IPS DF 4.7 (cell line): ENCODE data around the gene LAMA5.
A peak's percentile ranks its signal among the peaks of the same experiment; 100 is the strongest.

Experiments
- DNase-seq: peaks from one replicate; pipeline ENCODE4 v3.0.0-alpha.2; 2013; ENCODE audit warnings: low spot score; ENCODE audit errors: extremely low read depth

LAMA5 gene

GRCh38 chr20:62303340-62304226, 63.5 kb downstream of the LAMA5 start:
- no peak for DNase-seq

DNA sequence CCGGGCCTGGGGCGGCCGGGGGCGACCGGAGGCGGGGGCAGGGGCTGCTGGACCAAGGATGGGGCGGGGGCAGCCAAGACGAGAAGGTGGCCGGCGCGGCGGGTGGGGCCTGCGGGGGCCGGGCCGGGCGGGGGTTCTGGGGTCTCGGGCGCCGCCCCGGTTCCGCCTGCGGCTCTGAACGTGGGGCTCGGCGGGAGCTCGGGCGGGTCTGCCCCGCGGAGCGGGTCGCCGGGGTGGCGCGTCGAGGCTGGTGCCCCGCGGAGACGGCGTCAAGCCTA, 64.1 kb downstream of the LAMA5 start:
- DNase-seq, result no peak

DNA sequence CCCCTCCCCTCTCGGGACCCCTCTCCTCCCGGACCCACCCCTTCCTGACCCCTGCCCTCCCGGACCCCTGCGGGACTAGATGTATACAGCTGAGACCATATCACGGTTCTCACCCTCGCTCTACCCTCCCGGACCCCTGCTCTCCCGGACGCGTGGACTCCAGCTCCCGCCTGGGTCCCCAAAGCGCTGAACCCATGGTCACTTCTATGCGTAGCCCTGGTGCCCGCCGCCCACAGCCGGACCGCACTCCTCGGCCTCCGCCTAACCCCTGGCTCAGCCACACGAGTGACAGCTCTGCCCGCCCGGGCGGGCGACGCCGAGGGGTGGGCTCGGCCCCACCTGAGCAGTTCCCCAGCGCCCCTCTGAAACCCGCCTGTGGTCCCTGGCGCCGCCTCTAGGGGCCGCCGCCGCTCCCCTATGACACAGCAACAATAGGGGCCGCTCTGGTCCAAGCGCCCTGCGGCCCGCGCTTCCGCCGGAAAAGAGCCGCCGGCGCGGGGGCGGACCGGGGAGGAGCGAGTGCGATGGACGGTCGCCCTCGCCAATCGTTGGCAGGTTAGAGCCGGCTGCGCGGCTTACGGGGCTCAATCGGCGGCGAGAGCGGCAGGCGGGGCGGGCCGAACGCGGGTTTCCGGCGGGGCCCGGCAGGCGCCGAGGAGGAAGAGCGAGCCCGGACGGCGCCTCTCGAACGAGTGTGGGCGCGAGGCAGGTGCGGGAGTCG, 64.6 kb downstream of the LAMA5 start, which contains the start of gene ADRM1:
ADRM1 (plus strand) TSS at position 657 of the 721 bp plus-strand sequence. CDS start 572 bp downstream, outside the sequence.
- DNase-seq, result peak; percentile 33

- DNase-seq, result peak; percentile 60
Observed at GRCh38 chr20:62301773-62302340, 65.3 kb downstream of the LAMA5 start.

GRCh38 chr20:62301111-62301668, 65.9 kb downstream of the LAMA5 start:
- DNase-seq, result no peak

DNA sequence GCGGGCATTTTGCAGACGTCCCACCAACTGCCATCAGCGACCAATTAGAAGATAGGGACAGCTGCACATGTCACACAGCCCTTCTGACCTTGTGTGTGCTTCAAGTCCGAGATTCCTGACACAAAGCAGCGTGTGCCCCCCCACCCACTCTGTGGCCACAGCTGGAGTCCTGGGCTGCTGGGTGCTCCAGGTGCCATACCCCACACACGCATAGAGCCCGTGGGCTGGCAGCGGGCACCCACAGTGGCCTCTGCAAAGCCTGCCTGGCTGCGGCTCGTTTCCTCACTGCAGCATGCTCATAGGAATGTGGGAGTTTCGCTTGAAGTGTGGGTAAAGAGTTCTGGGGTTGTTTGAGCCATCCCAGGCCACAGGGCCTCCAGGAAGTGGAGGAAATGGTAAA, 66.8 kb downstream of the LAMA5 start:
- no peak for DNase-seq

- DNase-seq, result no peak
Observed at GRCh38 chr20:62299666-62300236, 67.4 kb downstream of the LAMA5 start.

GRCh38 chr20:62298577-62299249, 68.4 kb downstream of the LAMA5 start:
- DNase-seq, result no peak

DNA sequence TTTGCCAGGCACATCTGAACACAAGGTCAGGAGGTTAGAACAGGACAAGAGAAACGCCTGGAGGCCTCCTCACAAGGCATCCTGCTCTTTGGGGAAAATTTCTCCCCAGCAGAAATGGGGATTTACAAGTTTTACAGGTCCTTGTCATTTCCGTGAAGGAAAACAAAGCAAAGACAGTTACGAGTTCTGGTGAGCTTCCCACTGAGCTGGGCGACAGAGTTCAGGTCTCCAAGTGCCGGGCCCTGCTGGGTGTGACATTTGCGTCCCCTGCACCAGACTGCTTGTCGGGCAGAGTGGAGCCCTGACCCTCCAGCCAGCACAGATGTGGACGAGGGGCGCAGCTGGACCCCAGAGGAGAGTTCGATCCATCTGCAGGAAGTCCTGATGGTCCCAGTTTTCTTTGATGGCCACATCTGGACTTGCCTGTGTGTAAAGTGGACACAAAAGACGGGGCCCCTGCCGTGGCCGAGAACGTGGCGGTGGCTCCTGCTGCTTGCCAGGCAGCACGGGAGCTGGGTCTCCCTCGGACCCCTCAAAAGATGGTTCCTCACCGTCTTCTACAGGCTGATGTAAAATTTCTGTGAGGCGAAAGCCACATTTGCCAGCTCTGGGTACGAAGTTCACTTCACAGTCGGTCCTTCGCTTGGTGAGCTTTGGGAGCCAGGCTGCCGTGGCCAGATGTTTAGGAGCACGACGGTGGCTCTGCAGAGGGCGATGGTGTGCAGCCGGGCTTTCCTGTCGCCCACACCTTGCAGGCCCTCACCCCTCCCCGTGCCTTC, 69.5 kb downstream of the LAMA5 start:
- DNase-seq, result no peak

DNA sequence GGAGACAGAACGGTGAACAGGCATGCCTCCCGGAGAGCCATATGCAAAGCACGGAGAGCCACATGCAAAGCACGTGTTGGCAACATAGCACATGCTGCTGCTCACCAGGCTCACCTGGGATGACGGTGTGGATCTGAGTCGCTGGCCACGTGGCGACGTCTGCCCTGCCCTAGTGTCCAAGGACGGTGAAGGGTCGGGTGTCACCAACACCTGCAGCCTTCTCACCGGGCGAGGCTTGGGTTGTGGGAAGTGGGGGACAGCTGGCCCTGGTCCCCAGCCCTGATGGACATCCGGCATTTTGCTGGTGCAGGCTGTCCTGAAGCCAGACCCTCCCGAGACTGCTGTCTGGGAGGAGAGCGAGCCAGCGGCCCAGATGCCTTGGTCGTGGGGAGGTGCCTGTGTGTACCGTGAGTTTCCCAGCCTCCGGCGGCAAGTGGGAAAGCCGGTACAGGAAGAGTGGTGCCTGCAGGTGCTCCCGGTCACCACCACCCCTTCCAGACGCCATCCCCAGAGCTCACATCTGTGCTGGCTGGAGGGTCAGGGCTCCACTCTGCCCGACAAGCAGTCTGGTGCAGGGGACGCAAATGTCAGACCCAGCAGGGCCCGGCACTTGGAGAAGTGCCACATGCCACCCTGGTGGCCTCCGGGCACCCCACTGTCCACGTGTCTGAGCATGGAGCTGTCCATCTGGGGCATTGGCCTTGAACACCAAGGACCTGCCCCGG, 70.2 kb downstream of the LAMA5 start:
- DNase-seq, result no peak

DNA sequence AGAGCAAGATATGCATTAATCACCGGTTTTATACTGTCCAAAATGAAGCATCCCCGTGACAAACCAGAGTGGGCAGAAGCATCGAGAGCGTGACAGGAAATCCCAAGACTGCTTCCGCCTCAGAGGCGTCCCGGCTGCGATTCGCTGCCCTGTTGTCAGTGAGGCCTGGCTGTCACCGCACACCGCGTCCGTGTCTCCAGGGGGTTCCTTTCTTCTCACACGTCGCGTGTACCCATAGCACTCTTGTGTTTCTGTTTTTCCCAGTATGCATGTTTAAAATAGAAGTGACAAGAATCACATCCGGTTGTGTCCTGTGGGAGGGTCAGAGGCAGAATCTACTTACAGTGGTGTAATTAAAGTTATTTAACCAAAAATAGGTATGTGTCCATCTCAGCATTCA, 72.6 kb downstream of the LAMA5 start:
- DNase-seq, result no peak

DNA sequence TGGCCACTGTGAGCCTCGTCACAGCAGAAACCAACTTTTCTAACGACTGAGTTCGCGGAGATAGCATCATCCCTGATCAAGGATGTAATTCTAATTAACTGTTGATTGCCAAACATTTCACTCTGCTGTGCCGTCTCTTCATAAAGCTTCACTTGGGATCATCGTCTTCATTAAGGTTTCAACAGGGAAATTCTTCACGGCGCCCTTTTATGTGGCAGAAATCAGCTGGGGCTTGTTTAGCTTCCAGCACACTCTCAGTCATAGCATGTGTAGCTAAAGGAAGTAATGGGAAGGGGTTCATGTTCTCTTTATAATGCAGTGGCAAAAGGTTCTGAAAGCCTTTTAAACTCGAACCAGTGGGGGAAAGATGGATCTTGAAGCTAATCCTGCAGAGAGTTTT, 73.2 kb downstream of the LAMA5 start:
- no peak for DNase-seq

- no peak for DNase-seq
Observed at GRCh38 chr20:62293111-62293784, 73.9 kb downstream of the LAMA5 start.

DNA sequence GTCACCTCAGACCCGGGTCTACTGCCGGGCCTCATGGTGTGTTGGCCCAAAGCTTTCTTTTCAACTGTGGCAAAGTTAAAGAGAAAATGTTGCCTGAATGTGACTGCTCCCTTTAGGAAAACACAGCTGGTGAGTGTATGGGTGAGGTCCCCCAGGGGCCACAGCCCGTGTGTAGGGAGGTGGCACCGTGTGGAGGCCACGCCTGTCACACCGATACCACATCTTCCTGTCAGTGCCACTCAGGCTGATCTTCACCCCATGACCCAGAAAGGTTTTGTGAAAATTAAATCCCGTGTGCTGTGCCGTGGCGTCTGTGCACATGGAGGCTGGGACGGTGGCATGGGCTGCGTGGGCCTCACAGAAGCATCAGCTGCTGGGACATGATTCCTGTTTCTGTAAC, 75.0 kb downstream of the LAMA5 start:
- DNase-seq, result no peak

- no peak for DNase-seq
Observed at GRCh38 chr20:62291251-62292066, 75.7 kb downstream of the LAMA5 start.

DNA sequence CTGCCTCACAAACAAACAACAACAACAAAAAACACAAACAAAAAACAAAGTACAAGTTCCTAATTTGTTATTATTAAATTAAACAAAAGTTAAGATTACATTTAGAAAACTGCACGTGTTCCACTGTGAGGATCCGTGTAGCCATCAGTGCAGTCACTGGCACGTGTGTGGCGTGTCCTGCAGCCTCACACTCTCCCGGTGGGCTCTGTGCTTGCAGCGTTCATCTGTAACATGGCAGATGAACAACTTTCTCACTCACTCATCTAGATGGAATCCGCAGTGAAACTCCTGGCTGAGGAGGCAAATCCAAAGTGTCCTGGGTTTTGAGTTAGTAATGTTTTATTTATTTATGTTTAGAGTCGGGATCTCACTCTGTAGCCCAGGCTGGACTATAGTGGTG, 77.2 kb downstream of the LAMA5 start:
- DNase-seq, result no peak

DNA sequence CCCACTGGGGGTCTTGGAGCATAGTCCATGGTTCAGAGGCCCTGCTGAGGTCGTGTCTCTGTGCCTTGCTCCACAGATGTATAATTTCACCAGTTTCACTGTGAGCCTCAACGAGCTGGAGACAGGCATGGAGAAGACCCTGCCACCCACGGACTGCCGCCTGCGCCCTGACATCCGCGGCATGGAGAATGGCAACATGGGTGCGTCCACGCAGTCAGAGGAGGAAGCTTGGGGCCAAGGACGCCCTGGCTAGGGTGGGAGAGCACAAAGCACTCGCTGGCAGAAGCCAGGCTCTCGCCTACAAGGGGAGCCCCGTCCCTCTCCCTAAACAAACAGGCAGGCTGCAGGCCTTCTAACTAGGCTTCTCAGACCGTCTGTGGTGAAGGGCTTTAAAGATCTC, 78.0 kb downstream of the LAMA5 start:
- no peak for DNase-seq

DNA sequence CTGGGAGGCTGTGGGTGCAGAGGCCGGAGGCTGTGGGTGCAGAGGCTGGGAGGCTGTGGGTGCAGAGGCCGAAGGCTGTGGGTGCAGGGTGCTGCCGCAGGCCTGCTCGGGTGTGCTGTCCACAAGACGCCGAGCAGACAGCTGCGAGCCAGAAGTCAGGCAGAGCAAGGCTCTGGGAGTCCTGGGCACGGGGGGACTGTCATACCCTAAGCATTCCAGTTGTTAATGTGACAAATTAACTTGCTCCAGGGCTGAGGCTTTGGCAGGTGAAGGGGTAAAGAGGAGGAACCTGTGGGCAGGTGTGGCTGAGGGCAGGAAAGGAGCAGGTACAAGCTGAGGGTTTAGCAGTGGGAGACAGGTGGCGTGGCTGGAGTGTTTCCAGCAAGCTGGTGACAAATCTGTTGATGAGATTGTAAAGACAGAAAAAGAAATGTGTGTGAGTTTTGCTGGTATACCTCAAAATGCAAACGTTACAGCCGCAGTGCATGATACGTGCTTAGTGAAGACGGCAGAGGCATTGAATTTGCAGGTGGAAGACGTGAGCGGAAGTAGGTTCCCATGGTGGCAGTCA, 78.5 kb downstream of the LAMA5 start:
- no peak for DNase-seq
